Transverse colon (tissue), 4 donors: ENCODE measurements around the gene TGFB1. TPM values are rescaled to one million over a fixed set of nuclear protein-coding genes. Genes with fewer than 3 reads are reported as not detected.

Experiments
- DNase-seq: peaks from one replicate; pipeline ENCODE4 v3.0.0-alpha.2; 2019
- H3K27ac ChIP-seq, 4 donors: fragments of 200-600 bp; sonication (generic); 2 replicates each; pipeline ENCODE4 v1.5.1; 2016 to 2018; ENCODE audit warnings: inconsistent platforms in 4 of 4
- H3K27me3 ChIP-seq: fragments of 200-600 bp; sonication (generic); 2 replicates; pipeline ENCODE4 v1.5.1; 2017; ENCODE audit warnings: inconsistent platforms
- H3K36me3 ChIP-seq, 4 donors: fragments of 200-600 bp; sonication (generic); 2 replicates each; pipeline ENCODE4 v1.5.1; 2017 to 2019; ENCODE audit warnings: inconsistent platforms in 4 of 4
- H3K4me1 ChIP-seq, 4 donors: fragments of 200-600 bp; sonication (generic); 2 replicates each; pipeline ENCODE4 v1.5.1; 2017 to 2020; ENCODE audit warnings: inconsistent platforms in 4 of 4
- H3K4me3 ChIP-seq, 4 donors: fragments of 200-600 bp; sonication (generic); 1 replicate in 1 of 4; 2 replicates in 3 of 4; pipeline versions ENCODE4 v1.5.1 to v1.6.1; 2017 to 2019; ENCODE audit warnings: inconsistent platforms in 4 of 4
- H3K9me3 ChIP-seq, 2 donors: fragments of 200-600 bp; sonication (generic); 2 replicates each; pipeline ENCODE4 v1.5.1; 2017 to 2019; ENCODE audit warnings: inconsistent platforms in 2 of 2
- CTCF ChIP-seq, 5 experiments: fragments of 200-600 bp in 3 of 5; fragments of 450-650 bp in 2 of 5; sonication (generic) in 3 of 5; IDR thresholded peaks; 1 replicate in 2 of 5; 2 replicates in 3 of 5; pipeline ENCODE4 v1.5.1; 2016 to 2017; ENCODE audit warnings: antibody characterized with exemption in 5 of 5, inconsistent platforms in 3 of 5, mild to moderate bottlenecking in 2 of 5, moderate library complexity in 1 of 5
- EP300 ChIP-seq: sonication (generic); formaldehyde crosslinking; IDR thresholded peaks from one replicate; pipeline ENCODE4 v1.6.1; 2017; ENCODE audit warnings: antibody characterized with exemption, low read depth
- POLR2A ChIP-seq: fragments of 450-650 bp; IDR thresholded peaks from one replicate; pipeline ENCODE4 v1.6.1; 2016; ENCODE audit warnings: antibody characterized with exemption, mild to moderate bottlenecking, moderate library complexity
- POLR2AphosphoS5 ChIP-seq, 3 donors: sonication (generic); formaldehyde crosslinking; IDR thresholded peaks; one replicate each; pipeline ENCODE4 v1.6.1; 2016; ENCODE audit warnings: antibody characterized with exemption in 3 of 3
- WGBS, 2 donors: methylation state at CpG; one replicate each; pipeline ENCODE4 v1.1.5; 2018; ENCODE audit warnings: low coverage in 1 of 2; 5-methylcytosine and 5-hydroxymethylcytosine counted together
- in situ Hi-C, 4 donors: fragments of 200-750 bp; cut with MboI; loops; one replicate each; pipeline versions ENCODE4 v1.15.0 to v1.15.1; 2017; ENCODE audit warnings: low sequenced_read_pairs in 3 of 4, low pct_ligation_motif_present in 1 of 4, low pct_unique_long_range_greater_than_20kb in 1 of 4
- intact Hi-C: fragments of 100-400 bp; cut with DNase I; formaldehyde crosslinking; loops from one replicate; pipeline ENCODE4 v1.15.1; 2023; ENCODE audit warnings: low total_unique reads
- total RNA-seq, 4 donors: library from RNA; depleted of rRNA; stranded (reverse); fragments of >200 nt; gene quantifications; one replicate each; pipeline ENCODE4 v1.1.0, GENCODE V29; 2016

TGFB1 gene
- total RNA-seq, 4 donors from 2014 or later, result 4.4 to 30.3 (median 9.7) TPM

GRCh38 chr19:41367848-41368301 lies 14.2 kb upstream of the TGFB1 start:
- Histone ChIP-seq H3K9me3 (no peaks in the 10 kb centered on the region), H3K27me3 (no peaks in the 10 kb centered on the region), H3K36me3 (no peaks in the 10 kb centered on the region), H3K4me3 (no peak overlapping the region), H3K4me1 (peaks cover 6 to 27% (median 13%) of the 10 kb centered on the region in 4 donors), H3K27ac (peak overlapping the region; percentile 21 to 41 (median 38))
- 48 to 65% methylated on average over 4 to 6 of the region's 6 CpGs for WGBS, 2 donors
- intact Hi-C loops (no loop called here), in situ Hi-C loops (no loop called here)
- DNase-seq, result no peak
- TF ChIP-seq EP300 (no peak), POLR2A (no peak), CTCF (IDR thresholded peaks at IDR 0.05) (no peak)

- 84 to 100% methylated on average over 1 of the region's 1 CpG for WGBS, 2 donors
- H3K4me1 ChIP-seq, result peaks cover 7 to 36% (median 19%) of the 10 kb centered on the region in 4 donors
- in situ Hi-C loops, result no loop called here
Measured at GRCh38 chr19:41366089-41366488, 12.4 kb upstream of the TGFB1 start.

GRCh38 chr19:41364524-41365391 lies 11.0 kb upstream of the TGFB1 start:
- no peak for DNase-seq

More at GRCh38 chr19:41366089-41366488, 12.4 kb upstream of the TGFB1 start:
- Histone ChIP-seq H3K27me3 (no peaks in the 10 kb centered on the region), H3K27ac (no peak overlapping the region), H3K4me3 (no peak overlapping the region), H3K9me3 (no peaks in the 10 kb centered on the region), H3K36me3 (no peaks in the 10 kb centered on the region)
- DNase-seq, result no peak
- intact Hi-C loops, result no loop called here
- TF ChIP-seq EP300, result no peak

GRCh38 chr19:41363753-41364523 lies 10.2 kb upstream of the TGFB1 start, which contains the start of gene B9D2:
TSS of gene B9D2 (minus strand) at chr19:41364149. CDS start at chr19:41363519, 630 bp downstream.
- intact Hi-C loops, result no loop called here
- Histone ChIP-seq H3K4me1 (peaks cover 7 to 36% (median 19%) of the 10 kb centered on the region in 4 donors), H3K9me3 (no peaks in the 10 kb centered on the region), H3K27me3 (no peaks in the 10 kb centered on the region), H3K4me3 (peak within 1 kb of the TSS; percentile 60 to 70 (median 68)), H3K36me3 (no peaks in the 10 kb centered on the region), H3K27ac (peak within 1 kb of the TSS; percentile 95 to 99 (median 97))
- in situ Hi-C loops, result no loop called here
- TF ChIP-seq CTCF (IDR thresholded peaks at IDR 0.05) (peak in 1 of 5 experiments; percentile 13), POLR2AphosphoS5 (IDR thresholded peaks at IDR 0.05) (peak; percentile 6 to 73 (median 54)), POLR2A (peak; percentile 69), EP300 (no peak)
- WGBS, 2 donors, result 1% methylated on average over 56 of the region's 56 CpGs; no CpG with 5 or more reads in 1 of the 2 donors
- peak; percentile 99 for DNase-seq

More at GRCh38 chr19:41364524-41365391, 11.0 kb upstream of the TGFB1 start:
- in situ Hi-C loops (no loop called here), intact Hi-C loops (no loop called here)
- Histone ChIP-seq H3K27ac (peak overlapping the region; percentile 95 to 99 (median 97)), H3K36me3 (no peaks in the 10 kb centered on the region), H3K4me3 (peak overlapping the region; percentile 25 to 70 (median 64)), H3K27me3 (no peaks in the 10 kb centered on the region), H3K9me3 (no peaks in the 10 kb centered on the region), H3K4me1 (peaks cover 7 to 36% (median 19%) of the 10 kb centered on the region in 4 donors)
- TF ChIP-seq POLR2A, result no peak
- no peak for TF ChIP-seq EP300
- TF ChIP-seq CTCF (IDR thresholded peaks at IDR 0.05), result no peak
- TF ChIP-seq POLR2AphosphoS5 (IDR thresholded peaks at IDR 0.05), result no peak
- WGBS, 2 donors, result 60 to 78% methylated on average over 7 to 14 of the region's 14 CpGs
